LNCaP clone FGC (cell line): ENCODE results near the gene CRHR2.
"Not testable (repeated sequence)": the region's sequence is repeated elsewhere in the genome, so short reads cannot be mapped to it uniquely, and the experiment has no call there.

Source experiments
- DNase-seq: peaks from one replicate; pipeline ENCODE4 v3.0.0-alpha.2; 2011; ENCODE audit warnings: low read depth
- H3K4me3 ChIP-seq: 2 replicates; pipeline ENCODE4 v1.5.1; 2011; ENCODE audit warnings: mild to moderate bottlenecking, low read depth, low read length, control low read depth
- TF ChIP-seq, protein P1 (sequence below): IDR thresholded peaks from 2 replicates; pipeline ENCODE4 v1.5.1; 2012; ENCODE audit warnings: mild to moderate bottlenecking; ENCODE audit not compliant: control insufficient read depth, insufficient read depth; ENCODE audit errors: extremely low read depth

Gene CRHR2

DNA sequence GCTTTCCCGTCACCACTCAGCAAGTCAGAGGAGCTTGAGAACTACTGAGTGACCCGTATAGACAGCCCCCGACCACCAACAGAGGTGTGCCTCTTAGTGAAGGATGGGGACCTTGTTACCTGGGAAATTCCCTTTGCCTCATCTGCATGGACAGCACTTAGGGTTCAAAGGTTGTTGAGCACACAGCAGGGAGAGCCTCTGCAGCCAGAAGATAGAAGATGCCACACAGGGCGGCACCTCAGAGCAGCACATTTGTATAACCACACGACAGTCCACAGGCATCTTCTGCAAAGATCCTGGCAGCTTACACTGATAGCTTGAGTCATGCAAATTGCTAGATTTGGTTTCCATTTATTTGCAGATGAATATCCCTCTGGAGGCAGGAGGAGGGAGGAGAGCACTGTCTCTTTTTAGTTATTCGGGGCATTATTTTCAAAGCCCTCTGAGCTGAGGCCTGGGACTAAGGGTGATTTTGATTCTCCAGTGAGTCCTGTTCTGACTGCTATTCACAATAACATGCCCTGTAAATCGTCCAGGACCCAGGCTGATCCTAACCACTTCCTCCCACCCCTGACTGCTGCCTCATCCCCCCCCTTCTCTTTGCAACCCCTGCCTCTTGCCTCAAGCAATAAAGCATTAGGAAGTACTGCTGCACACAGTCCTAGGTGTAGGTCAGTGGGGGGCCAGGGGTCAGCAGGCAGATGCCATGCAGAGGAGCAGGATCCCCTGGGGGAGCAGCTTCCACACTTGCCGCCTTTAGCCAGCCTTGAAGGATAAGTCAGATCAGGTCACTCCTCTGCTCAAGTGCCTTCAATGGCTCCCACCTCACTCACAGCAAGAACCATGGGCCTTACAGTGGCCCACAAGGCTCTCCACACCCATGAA is 45.0 kb upstream of the CRHR2 start:
- DNase-seq: no peak

GRCh38 chr7:30726296-30727006 is 44.2 kb upstream of the CRHR2 start:
- no peak for DNase-seq
- H3K4me3 ChIP-seq: no peak overlapping the region
- TF ChIP-seq, protein P1, sequence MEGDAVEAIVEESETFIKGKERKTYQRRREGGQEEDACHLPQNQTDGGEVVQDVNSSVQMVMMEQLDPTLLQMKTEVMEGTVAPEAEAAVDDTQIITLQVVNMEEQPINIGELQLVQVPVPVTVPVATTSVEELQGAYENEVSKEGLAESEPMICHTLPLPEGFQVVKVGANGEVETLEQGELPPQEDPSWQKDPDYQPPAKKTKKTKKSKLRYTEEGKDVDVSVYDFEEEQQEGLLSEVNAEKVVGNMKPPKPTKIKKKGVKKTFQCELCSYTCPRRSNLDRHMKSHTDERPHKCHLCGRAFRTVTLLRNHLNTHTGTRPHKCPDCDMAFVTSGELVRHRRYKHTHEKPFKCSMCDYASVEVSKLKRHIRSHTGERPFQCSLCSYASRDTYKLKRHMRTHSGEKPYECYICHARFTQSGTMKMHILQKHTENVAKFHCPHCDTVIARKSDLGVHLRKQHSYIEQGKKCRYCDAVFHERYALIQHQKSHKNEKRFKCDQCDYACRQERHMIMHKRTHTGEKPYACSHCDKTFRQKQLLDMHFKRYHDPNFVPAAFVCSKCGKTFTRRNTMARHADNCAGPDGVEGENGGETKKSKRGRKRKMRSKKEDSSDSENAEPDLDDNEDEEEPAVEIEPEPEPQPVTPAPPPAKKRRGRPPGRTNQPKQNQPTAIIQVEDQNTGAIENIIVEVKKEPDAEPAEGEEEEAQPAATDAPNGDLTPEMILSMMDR: no peak

More for the DNA sequence above, 45.0 kb upstream of the CRHR2 start:
- H3K4me3 ChIP-seq: no peak overlapping the region
- TF ChIP-seq, protein P1: no peak

DNA sequence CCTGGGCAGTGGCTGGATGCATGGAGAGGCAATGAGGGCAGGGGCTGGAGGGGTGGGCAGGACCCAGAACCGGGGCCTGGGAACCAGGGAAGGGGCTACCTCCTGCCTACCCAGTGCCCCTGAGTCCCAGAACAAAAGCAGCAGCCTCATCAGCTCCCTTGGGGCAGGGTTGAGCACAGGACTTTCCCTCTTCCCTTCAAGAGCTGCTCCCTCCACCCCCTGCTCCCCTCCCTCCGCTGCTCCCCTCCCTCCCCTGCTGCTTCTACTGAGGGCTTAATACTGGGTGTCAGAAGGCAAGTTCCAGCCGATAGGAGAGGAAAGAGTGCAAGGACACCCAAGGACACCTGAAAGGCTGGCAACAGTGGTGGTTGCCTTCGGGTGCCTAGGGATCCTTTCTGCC is 41.5 kb upstream of the CRHR2 start:
- no peak for DNase-seq
- TF ChIP-seq, protein P1: no peak
- H3K4me3 ChIP-seq: no peak overlapping the region

GRCh38 chr7:30722671-30723070 is 40.4 kb upstream of the CRHR2 start:
- TF ChIP-seq, protein P1: no peak
- DNase-seq: no peak
- H3K4me3 ChIP-seq: no peak overlapping the region

DNA sequence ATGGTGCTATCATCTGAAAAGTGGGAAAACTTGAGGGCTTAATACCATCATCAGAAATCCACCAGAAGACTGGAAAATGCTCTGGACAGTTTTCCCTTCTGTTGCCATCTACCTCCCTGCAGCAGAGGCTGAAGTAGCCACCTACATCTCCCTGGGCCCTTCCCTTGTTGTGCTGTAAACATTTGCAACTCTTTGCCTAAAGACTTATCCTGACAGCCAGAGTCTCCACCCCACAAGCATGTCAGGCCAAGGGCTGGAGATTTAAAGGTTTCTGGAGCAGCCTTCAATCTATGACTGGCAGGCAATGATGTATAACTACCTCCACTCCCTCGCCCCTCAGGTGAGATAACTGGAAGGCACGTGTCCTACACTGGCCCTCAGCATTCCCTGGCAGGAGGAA is 39.9 kb upstream of the CRHR2 start:
- TF ChIP-seq, protein P1: no peak
- DNase-seq: no peak

DNA sequence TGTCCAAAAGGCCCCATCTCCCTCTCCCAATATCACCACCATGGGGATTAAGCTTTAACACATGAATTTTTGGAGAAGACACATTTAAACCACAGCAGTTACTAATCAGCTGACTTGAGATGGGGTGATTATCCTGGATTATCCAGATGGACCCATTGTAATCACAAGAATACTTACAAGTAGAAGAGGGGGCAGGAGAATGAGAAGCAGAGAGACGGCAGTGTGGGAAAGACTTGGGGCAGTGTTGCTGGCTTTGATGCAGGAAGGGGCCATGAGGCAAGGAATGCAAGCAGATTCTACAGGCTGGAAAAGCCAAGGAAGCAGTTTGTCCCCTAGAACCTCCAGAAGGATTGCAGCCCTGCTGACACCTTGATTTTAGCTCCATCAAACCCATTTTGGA is 39.0 kb upstream of the CRHR2 start:
- DNase-seq: no peak
- H3K4me3 ChIP-seq: no peak overlapping the region
- TF ChIP-seq, protein P1: no peak

More for the DNA sequence above, 39.9 kb upstream of the CRHR2 start:
- H3K4me3 ChIP-seq: no peak overlapping the region

DNA sequence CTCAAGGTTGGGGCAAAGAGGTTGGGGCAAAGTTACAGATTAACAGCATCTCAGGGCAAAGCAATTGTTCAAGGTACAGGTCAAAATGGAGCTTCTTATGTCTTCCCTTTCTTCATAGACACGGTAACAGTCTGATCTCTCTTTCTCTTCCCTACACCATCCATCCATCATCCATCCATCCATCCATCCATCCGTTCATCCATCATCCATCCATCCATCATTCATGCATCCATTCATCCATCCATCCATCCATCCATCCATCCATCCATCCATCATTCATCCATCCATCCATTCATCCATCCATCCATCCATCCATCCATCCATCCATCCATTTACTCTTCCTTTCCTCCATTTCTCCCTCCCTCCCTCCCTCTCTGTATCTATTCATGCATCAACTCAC is 37.2 kb upstream of the CRHR2 start:
- not testable (repeated sequence) for H3K4me3 ChIP-seq, DNase-seq
